ENCODE results near the gene NRG4.
A peak's percentile ranks its signal among the peaks of the same experiment; 100 is the strongest.
"Not testable (repeated sequence)": the region's sequence is repeated elsewhere in the genome, so short reads cannot be mapped to it uniquely, and the experiment has no call there.

The NRG4 gene

DNA sequence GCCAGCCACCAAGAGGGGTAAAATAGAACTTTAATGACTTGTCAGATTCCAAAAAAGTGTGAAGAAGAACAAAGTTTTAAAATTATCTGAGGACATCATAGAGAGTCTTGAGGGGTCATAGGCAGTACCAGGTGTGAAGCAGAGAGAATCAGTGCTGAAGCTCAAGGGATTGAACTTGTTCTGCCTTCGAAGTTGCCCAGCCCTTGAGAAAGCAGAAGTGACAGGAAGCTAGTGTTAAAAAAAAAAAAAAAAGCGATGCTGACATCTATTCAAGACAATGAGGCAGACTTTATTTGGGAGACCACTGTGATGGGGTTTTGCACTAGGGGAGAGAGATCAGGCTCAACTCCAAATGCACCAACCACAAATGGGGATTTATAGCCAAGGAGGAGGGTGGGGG lies 86.8 kb downstream of the NRG4 start:
- no peak for DNase-seq

DNA sequence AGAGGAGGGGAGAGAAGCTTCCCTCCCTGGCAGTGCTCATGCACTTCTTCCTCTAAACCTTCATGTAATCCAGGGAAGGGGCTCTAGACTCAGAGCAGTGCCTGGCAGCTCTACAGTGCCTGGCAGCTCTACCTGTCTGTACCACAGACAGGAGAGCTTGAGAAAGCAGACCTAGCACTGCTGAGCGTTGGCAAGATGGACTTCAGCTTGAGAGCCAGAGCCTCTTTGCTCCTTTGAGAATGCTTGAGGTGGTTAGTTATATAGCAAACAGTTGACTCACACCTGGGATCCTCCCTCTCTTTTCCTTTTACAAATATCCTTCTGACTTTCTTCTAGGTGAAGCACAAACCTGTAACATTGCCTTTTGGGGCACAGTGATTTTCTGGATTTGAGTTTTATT lies 87.6 kb downstream of the NRG4 start:
- DNase-seq = no peak

GRCh38 chr15:75923756-75924155 lies 88.5 kb downstream of the NRG4 start:
- no peak for DNase-seq

- no peak for DNase-seq
Measured at GRCh38 chr15:75921732-75922703, 90.2 kb downstream of the NRG4 start.

DNA sequence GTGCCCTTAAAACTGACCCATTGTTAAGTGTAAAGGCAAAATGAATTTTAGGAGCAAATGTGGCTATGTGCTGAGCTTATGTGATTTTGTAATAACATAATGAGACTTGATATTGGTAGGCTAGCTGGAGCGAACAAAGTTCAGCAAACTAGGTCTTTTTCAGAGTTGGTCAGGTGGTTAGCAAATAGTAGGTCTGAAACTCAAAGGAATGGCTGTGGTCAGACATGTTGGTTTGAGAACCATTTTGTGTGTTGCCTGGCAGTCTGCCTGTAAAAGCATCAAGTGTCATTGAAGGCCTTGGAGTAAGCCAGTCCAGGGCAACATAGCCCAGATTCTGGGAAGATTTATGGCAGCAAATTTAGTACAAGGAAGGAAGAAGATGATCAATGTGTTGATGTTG lies 92.1 kb downstream of the NRG4 start:
- no peak for DNase-seq

GRCh38 chr15:75918135-75918534 lies 94.1 kb downstream of the NRG4 start:
- no peak for DNase-seq

DNA sequence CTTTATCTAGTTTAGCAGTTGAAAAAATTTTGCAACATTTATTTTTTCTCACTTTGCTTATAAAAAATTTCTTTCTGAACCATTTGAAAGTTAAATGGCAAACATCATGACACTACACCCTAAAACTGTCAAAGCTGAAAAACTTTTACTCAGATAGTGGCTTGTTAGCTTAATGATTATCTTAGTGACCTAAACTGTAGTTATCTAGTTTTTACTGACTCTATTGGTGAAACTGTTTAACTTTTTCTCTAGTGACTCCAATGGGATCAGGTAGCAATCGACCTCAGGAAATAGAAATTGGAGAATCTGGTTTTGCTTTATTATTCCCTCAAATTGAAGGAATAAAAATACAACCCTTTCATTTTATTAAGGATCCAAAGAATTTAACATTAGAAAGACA lies 95.2 kb downstream of the NRG4 start:
- DNase-seq = no peak

DNA sequence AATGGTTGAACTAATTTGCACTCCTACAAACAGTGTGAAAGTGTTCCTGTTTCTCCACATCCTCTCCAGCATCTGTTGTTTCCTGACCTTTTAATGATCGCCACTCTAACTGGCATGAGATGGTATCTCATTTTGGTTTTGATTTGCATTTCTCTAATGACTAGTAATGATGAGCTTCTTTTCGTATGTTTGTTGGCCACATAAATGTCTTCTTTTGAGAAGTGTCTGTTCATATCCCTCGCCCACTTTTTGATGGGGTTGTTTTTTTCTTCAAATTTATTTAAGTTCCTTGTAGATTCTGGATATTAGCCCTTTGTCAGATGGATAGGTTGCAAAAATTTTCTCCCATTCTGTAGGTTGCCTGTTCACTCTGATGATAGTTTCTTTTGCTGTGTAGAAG lies 101.9 kb downstream of the NRG4 start:
- not testable (repeated sequence) for DNase-seq

- DNase-seq = no peak
Measured at GRCh38 chr15:75905231-75905630, 107.0 kb downstream of the NRG4 start.

DNA sequence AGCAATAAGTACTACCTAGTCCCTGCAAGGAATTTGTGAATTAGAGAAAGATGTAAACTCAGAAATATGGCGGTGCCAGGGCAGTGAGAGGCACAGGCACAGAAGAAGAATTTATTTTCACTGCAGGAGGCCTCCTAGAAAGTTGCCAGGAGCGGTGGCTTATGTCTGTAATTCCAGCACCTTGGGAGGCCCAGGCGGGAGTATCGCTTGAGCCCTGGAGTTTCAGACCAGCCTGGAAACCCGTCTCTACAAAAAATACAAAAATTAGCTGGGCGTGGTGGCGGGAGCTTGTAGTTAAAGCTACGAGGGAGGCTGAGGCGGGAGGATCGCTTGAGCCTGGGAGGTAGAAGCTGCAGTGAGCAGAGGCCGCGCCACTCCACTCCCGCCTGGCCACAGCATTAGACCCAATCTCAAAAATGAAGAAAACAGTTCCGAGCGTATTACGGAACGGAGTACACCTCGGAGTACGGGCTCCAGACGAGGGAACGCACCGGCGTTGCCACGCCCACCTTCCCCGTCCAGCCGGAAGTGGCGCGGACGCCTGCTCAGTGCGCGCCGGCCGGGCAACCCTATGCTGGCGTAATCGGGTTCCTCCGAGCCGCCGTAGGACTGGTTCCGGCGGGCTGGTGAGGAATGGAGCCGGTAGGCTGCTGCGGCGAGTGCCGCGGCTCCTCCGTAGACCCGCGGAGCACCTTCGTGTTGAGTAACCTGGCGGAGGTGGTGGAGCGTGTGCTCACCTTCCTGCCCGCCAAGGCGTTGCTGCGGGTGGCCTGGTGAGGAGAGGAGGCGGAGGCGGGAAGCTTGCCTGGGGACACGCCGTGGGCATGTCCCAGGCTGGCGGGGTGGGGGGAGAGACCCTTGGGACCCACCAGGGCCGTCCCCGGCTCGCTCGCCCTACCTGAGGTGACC lies 108.6 kb downstream of the NRG4 start, which contains the start of gene FBXO22:
Gene FBXO22, plus strand, starts transcription at position 548 of the 909 bp plus-strand sequence. Its CDS starts 86 bp downstream, at position 634.
- DNase-seq = peak; percentile 70

- no peak for DNase-seq
Measured at GRCh38 chr15:75902129-75902557, 110.1 kb downstream of the NRG4 start.

DNA sequence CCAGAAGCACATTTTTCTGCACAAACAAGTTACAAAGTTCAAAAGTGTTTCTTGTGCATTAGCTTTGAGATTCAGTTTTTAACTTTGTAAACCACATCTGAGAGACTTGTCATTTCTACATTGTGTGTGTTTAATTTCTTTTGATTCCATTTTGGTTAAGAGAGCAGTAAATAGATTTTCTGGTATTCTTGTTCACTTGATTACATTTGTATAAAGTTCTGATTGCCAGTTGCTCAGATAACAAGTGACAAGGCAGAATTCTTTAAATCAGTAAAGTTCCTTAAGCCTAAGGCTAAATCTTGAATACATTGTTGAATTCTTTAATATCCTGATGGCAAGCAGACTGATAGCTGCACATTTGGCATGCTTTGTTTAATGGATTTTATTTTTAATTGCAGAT lies 111.6 kb downstream of the NRG4 start:
- DNase-seq = no peak

GRCh38 chr15:75895731-75896130 lies 116.5 kb downstream of the NRG4 start:
- DNase-seq = no peak

- DNase-seq = no peak
Measured at GRCh38 chr15:75891895-75892294, 120.3 kb downstream of the NRG4 start.
